Smooth muscle cell (in vitro differentiated cells): ENCODE results near the gene MAP1S. TPM values are rescaled to one million over a fixed set of nuclear protein-coding genes. Genes with fewer than 3 reads are reported as not detected.

ENCODE experiments used
- DNase-seq: peaks from one replicate; lab custom pipeline; 2025; ENCODE audit not compliant: unreplicated experiment; lab: John Stamatoyannopoulos, UW
- H2AFZ ChIP-seq: fragments of 200-600 bp; sonication (generic); 2 replicates; pipeline ENCODE4 v1.6.0; 2016; ENCODE audit warnings: antibody characterized with exemption, low read depth, mild to moderate bottlenecking
- H3F3A ChIP-seq: fragments of 200-600 bp; sonication (generic); 2 replicates; pipeline ENCODE4 v1.6.0; 2017; ENCODE audit warnings: antibody characterized with exemption, low read depth
- H3K27ac ChIP-seq: fragments of 200-600 bp; sonication (generic); 2 replicates; pipeline ENCODE4 v1.5.1; 2016; ENCODE audit warnings: low read depth, mild to moderate bottlenecking
- H3K27me3 ChIP-seq: fragments of 200-600 bp; sonication (generic); 2 replicates; pipeline ENCODE4 v1.6.1; 2016; ENCODE audit warnings: low read depth, mild to moderate bottlenecking
- H3K36me3 ChIP-seq: fragments of 200-600 bp; sonication (generic); 2 replicates; pipeline ENCODE4 v1.5.1; 2016; ENCODE audit warnings: low read depth
- H3K4me1 ChIP-seq: fragments of 200-600 bp; sonication (generic); 2 replicates; pipeline ENCODE4 v1.5.1; 2016; ENCODE audit warnings: low read depth
- H3K4me2 ChIP-seq: fragments of 200-600 bp; sonication (generic); 2 replicates; pipeline ENCODE4 v1.6.0; 2016; ENCODE audit warnings: mild to moderate bottlenecking
- H3K4me3 ChIP-seq: fragments of 200-600 bp; sonication (generic); 2 replicates; pipeline ENCODE4 v1.5.1; 2016; ENCODE audit warnings: mild to moderate bottlenecking
- H3K79me2 ChIP-seq: fragments of 200-600 bp; sonication (generic); 2 replicates; pipeline ENCODE4 v1.6.0; 2016; ENCODE audit warnings: low read depth, mild to moderate bottlenecking
- H3K9ac ChIP-seq: fragments of 200-600 bp; sonication (generic); 2 replicates; pipeline ENCODE4 v1.6.0; 2016; ENCODE audit warnings: low read depth
- H3K9me3 ChIP-seq: fragments of 200-600 bp; sonication (generic); replicated peaks from 2 replicates; pipeline ENCODE4 v1.5.1; 2016; ENCODE audit warnings: low read depth
- H4K20me1 ChIP-seq: fragments of 200-600 bp; sonication (generic); 2 replicates; pipeline ENCODE4 v1.6.0; 2016; ENCODE audit warnings: low read depth
- CTCF ChIP-seq: fragments of 200-600 bp; sonication (generic); IDR thresholded peaks from 2 replicates; pipeline ENCODE4 v1.5.1; 2017; ENCODE audit warnings: borderline replicate concordance, mild to moderate bottlenecking, antibody characterized with exemption; ENCODE audit not compliant: insufficient read depth, poor library complexity, severe bottlenecking
- WGBS: methylation state at CpG from one replicate; pipeline ENCODE4 v1.1.7; 2016; ENCODE audit warnings: low lambda C conversion rate; 5-methylcytosine and 5-hydroxymethylcytosine counted together
- polyA plus RNA-seq: library from polyadenylated mRNA; unstranded; fragments of >200 nt; fragmentation: Nextera tagmentation; extraction: Ambion mirVana; gene quantifications from 2 replicates; pipeline ENCODE4 v1.2.1, GENCODE V29; 2016
- total RNA-seq: library from RNA; depleted of rRNA; stranded (reverse); fragments of >200 nt; gene quantifications from 2 replicates; pipeline ENCODE4 v1.2.3, GENCODE V29; 2014

MAP1S gene
- total RNA-seq (10.2 and 11.7 TPM in 2 replicates), polyA plus RNA-seq (55.5 and 62.1 TPM in 2 replicates)

- TF ChIP-seq CTCF: no peak
- Histone ChIP-seq H3K27me3 (no peaks in the 10 kb centered on the region), H3K27ac (no peak within 1 kb of the TSS), H3K9me3 (no peaks in the 10 kb centered on the region), H3K79me2 (peaks cover 24% of the 10 kb centered on the region), H4K20me1 (peaks cover 35% of the 10 kb centered on the region), H3K4me1 (peaks cover 13% of the 10 kb centered on the region), H2AFZ (peak within 1 kb of the TSS; percentile 80), H3F3A (no peaks in the 10 kb centered on the region), H3K36me3 (no peaks in the 10 kb centered on the region), H3K4me2 (peak within 1 kb of the TSS; percentile 93), H3K9ac (peak within 1 kb of the TSS; percentile 75), H3K4me3 (peak within 1 kb of the TSS; percentile 93)
- 4% methylated on average over 36 of the region's 53 CpGs for WGBS
- peak; percentile 28 for DNase-seq
Measured at GRCh38 chr19:17718947-17719711, at the start of gene MAP1S. Gene MAP1S (plus strand): TSS chr19:17719480. CDS start chr19:17719503, 23 bp downstream.

GRCh38 chr19:17671906-17672305, 47.4 kb upstream of the MAP1S start:
- no peak for DNase-seq
- no peak for TF ChIP-seq CTCF
- Histone ChIP-seq H3K4me1 (no peaks in the 10 kb centered on the region), H3K79me2 (no peaks in the 10 kb centered on the region), H3K27me3 (no peaks in the 10 kb centered on the region), H3K36me3 (no peaks in the 10 kb centered on the region), H3K27ac (no peak overlapping the region), H2AFZ (no peak overlapping the region), H3K4me3 (no peak overlapping the region), H4K20me1 (no peaks in the 10 kb centered on the region), H3K9me3 (no peaks in the 10 kb centered on the region), H3F3A (no peaks in the 10 kb centered on the region), H3K4me2 (no peak overlapping the region), H3K9ac (no peak overlapping the region)
- 78% methylated on average over 2 of the region's 2 CpGs for WGBS

GRCh38 chr19:17673937-17674799, 45.1 kb upstream of the MAP1S start:
- 91% methylated on average over 19 of the region's 19 CpGs for WGBS
- H3K4me1 ChIP-seq: no peaks in the 10 kb centered on the region
- no peaks in the 10 kb centered on the region for H3K36me3 ChIP-seq
- no peak overlapping the region for H3K9ac ChIP-seq
- H3K79me2 ChIP-seq: no peaks in the 10 kb centered on the region
- H3K9me3 ChIP-seq: no peaks in the 10 kb centered on the region
- H3F3A ChIP-seq: no peaks in the 10 kb centered on the region
- no peak for DNase-seq
- TF ChIP-seq CTCF: no peak
- no peak overlapping the region for H3K4me3 ChIP-seq
- no peak overlapping the region for H2AFZ ChIP-seq
- no peak overlapping the region for H3K4me2 ChIP-seq
- H3K27ac ChIP-seq: no peak overlapping the region
- no peaks in the 10 kb centered on the region for H4K20me1 ChIP-seq
- no peaks in the 10 kb centered on the region for H3K27me3 ChIP-seq
